ENCODE results near the gene RSPH4A. TPM values are rescaled to one million over a fixed set of nuclear protein-coding genes. Genes with fewer than 3 reads are reported as not detected.
A peak's percentile ranks its signal among the peaks of the same experiment; 100 is the strongest.

RSPH4A gene
- total RNA-seq, 1 donor from 2014 or later: 0.42 TPM

DNA sequence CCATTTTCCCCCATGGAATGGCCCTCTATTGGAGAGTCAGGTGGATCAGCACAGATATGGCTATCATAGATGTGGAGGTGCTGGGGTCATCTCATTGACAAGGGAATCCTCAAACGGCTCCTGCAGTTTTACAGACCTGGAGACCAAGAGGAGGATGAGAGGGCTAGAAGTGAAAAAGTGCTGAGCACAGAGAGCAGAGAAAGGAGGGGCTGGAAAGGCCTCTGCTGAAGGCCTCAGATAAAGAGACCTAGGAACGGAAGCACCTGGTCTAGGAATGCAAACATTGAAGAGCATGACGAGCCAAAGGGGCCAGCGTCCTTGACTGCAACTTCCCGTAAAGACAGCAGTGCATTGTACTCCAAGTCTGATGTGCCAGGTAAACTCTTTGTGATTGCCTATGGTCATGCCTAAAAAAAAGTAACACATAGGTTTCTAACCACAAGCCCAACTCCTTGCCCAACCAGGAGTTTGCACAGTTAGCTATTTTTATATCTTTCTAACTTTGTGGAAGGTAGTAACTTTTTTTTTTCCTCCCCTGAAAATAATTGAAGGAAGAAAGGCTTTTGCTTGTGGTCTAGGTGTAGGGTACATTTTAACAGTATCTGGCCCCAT, 15.2 kb downstream of the RSPH4A start:
- no peak overlapping the region for H3K4me3 ChIP-seq (ENCODE audit: low read depth, low read length)
- H3K27me3 ChIP-seq (ENCODE audit: control insufficient read depth, insufficient read depth, low read length): no peaks in the 10 kb centered on the region
- DNase-seq (ENCODE audit: low read depth): no peak
- TF ChIP-seq, protein P1, sequence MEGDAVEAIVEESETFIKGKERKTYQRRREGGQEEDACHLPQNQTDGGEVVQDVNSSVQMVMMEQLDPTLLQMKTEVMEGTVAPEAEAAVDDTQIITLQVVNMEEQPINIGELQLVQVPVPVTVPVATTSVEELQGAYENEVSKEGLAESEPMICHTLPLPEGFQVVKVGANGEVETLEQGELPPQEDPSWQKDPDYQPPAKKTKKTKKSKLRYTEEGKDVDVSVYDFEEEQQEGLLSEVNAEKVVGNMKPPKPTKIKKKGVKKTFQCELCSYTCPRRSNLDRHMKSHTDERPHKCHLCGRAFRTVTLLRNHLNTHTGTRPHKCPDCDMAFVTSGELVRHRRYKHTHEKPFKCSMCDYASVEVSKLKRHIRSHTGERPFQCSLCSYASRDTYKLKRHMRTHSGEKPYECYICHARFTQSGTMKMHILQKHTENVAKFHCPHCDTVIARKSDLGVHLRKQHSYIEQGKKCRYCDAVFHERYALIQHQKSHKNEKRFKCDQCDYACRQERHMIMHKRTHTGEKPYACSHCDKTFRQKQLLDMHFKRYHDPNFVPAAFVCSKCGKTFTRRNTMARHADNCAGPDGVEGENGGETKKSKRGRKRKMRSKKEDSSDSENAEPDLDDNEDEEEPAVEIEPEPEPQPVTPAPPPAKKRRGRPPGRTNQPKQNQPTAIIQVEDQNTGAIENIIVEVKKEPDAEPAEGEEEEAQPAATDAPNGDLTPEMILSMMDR (IDR thresholded peaks at IDR 0.05; ENCODE audit: insufficient read depth, low read length, poor library complexity, severe bottlenecking): no peak
- no peaks in the 10 kb centered on the region for H3K36me3 ChIP-seq (ENCODE audit: control insufficient read depth, insufficient read depth, low read length)

DNA sequence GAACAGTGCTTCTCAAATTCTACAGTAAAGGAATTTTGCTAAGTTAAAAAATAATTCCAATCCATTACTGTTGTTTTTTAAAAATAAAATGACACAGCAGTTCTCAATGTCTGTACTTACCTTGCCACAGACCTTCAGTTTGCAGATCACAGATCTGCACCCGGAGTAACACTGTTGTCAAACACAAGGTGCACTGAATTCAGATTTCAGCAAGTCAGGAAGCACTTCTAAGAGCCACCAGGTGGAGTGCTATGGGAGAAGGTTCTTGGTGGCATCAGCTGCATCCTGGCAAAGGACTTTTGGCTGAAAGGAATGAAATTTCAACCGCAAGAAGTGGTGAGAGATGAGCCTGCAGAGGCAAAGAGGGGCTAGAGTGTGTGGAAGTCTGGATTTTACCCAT, 17.4 kb downstream of the RSPH4A start:
- TF ChIP-seq, protein P1 (IDR thresholded peaks at IDR 0.05; ENCODE audit: insufficient read depth, low read length, poor library complexity, severe bottlenecking): peak; percentile 30
- no peaks in the 10 kb centered on the region for H3K36me3 ChIP-seq (ENCODE audit: control insufficient read depth, insufficient read depth, low read length)
- no peak for DNase-seq (ENCODE audit: low read depth)
- H3K4me3 ChIP-seq (ENCODE audit: low read depth, low read length): no peak overlapping the region
- H3K27me3 ChIP-seq (ENCODE audit: control insufficient read depth, insufficient read depth, low read length): no peaks in the 10 kb centered on the region

DNA sequence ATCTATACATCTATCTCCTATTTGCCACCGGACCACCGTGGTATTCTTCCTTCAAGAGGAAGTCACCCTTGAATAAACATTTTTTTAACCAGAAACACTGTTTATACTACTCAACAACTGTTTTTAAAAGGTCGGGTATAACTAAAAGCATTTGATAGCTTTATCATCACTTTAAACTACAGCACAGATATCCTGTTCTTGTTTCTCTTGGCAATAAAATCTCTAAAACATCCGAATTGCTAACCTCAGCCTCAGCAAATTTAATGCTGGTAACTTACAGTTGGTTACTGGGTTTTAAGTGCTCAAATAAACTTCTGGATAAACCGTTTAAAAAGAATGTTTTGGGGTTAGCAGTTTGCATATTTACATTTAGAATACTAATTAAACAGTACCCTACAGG, 31.9 kb downstream of the RSPH4A start:
- no peaks in the 10 kb centered on the region for H3K36me3 ChIP-seq (ENCODE audit: control insufficient read depth, insufficient read depth, low read length)
- TF ChIP-seq, protein P1 (IDR thresholded peaks at IDR 0.05; ENCODE audit: insufficient read depth, low read length, poor library complexity, severe bottlenecking): no peak
- no peak for DNase-seq (ENCODE audit: low read depth)
- H3K4me3 ChIP-seq (ENCODE audit: low read depth, low read length): no peak overlapping the region
- H3K27me3 ChIP-seq (ENCODE audit: control insufficient read depth, insufficient read depth, low read length): no peaks in the 10 kb centered on the region

DNA sequence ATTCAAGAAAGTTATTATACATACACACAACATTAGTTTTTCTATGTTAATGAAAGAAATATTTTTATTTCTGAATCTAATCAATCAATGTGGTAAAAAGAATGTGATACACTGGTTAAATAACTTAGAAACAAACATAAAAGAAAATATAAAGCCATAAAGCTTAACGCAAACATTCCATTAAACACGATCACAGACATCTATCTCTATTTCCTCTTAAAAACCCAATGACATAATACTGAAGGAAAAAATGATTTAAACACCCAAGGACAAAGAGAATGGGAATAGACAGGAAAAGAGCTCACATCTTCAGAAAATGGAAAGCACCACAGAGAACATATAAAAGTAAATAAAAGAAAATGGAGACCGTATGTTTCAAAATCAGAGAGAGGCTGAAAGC, 32.9 kb downstream of the RSPH4A start:
- H3K4me3 ChIP-seq (ENCODE audit: low read depth, low read length): no peak overlapping the region
- DNase-seq (ENCODE audit: low read depth): no peak
- H3K36me3 ChIP-seq (ENCODE audit: control insufficient read depth, insufficient read depth, low read length): no peaks in the 10 kb centered on the region
- H3K27me3 ChIP-seq (ENCODE audit: control insufficient read depth, insufficient read depth, low read length): no peaks in the 10 kb centered on the region
- TF ChIP-seq, protein P1 (IDR thresholded peaks at IDR 0.05; ENCODE audit: insufficient read depth, low read length, poor library complexity, severe bottlenecking): no peak

DNA sequence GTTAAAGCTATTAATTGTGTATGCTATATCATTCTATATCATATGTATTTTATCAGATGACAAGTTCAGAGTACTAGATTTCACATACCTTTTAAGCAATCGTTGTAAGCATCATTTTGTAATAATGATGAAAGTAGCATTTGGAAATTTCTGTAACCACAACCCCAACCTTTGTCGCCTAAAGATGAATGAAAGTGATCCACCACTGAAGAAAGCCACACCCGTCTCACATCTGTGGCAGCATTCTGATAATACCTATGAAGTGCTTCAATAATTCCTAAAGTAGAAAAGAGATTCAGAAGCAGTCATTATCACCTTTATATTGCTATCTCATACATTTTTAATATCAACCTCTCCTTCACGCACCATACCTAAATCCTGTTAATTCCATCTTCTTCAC, 35.6 kb downstream of the RSPH4A start:
- H3K36me3 ChIP-seq (ENCODE audit: control insufficient read depth, insufficient read depth, low read length): no peaks in the 10 kb centered on the region
- no peaks in the 10 kb centered on the region for H3K27me3 ChIP-seq (ENCODE audit: control insufficient read depth, insufficient read depth, low read length)
- TF ChIP-seq, protein P1 (IDR thresholded peaks at IDR 0.05; ENCODE audit: insufficient read depth, low read length, poor library complexity, severe bottlenecking): no peak

DNA sequence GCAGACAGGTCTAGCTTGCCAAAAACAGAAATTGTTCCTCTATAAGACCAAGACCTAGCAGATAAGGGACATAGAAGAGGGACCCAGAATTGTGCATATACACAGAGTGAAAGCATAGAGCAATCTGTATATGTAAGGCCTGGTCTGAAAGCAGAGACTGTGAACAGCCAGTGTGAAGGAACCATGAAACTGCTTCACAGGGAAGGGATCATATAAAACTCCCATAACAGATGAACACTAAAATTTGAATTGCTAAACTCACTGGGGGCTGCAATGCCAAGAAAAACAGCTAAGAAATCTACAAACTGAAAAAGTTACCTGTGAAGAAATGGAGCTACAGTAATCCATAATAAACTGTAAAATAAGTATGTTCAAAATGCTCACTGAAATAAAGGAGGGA, 45.3 kb downstream of the RSPH4A start:
- no peaks in the 10 kb centered on the region for H3K36me3 ChIP-seq (ENCODE audit: control insufficient read depth, insufficient read depth, low read length)
- H3K27me3 ChIP-seq (ENCODE audit: control insufficient read depth, insufficient read depth, low read length): no peaks in the 10 kb centered on the region
- TF ChIP-seq, protein P1 (IDR thresholded peaks at IDR 0.05; ENCODE audit: insufficient read depth, low read length, poor library complexity, severe bottlenecking): no peak
- H3K4me3 ChIP-seq (ENCODE audit: low read depth, low read length): no peak overlapping the region
- DNase-seq (ENCODE audit: low read depth): no peak

More for the DNA sequence above, 35.6 kb downstream of the RSPH4A start:
- no peak overlapping the region for H3K4me3 ChIP-seq (ENCODE audit: low read depth, low read length)
- DNase-seq (ENCODE audit: low read depth): no peak

Measured in kidney epithelial cell (primary cell).